Measurements from ENCODE around the gene CNN1.
A peak's percentile ranks its signal among the peaks of the same experiment; 100 is the strongest.
"Not testable (repeated sequence)": the region's sequence is repeated elsewhere in the genome, so short reads cannot be mapped to it uniquely, and the experiment has no call there.

Gene CNN1

GRCh38 chr19:11566164-11566563 lies 27.5 kb downstream of the CNN1 start:
- DNase-seq, result no peak

- DNase-seq, result no peak
Measured at GRCh38 chr19:11570039-11570462, 31.4 kb downstream of the CNN1 start.

- not testable (repeated sequence) for DNase-seq
Measured at GRCh38 chr19:11573354-11573753, 34.7 kb downstream of the CNN1 start.

GRCh38 chr19:11573763-11574162 lies 35.1 kb downstream of the CNN1 start:
- DNase-seq, result not testable (repeated sequence)

- DNase-seq, result no peak
Measured at GRCh38 chr19:11574689-11575088, 36.0 kb downstream of the CNN1 start.

GRCh38 chr19:11576227-11576626 lies 37.6 kb downstream of the CNN1 start:
- DNase-seq, result no peak

- no peak for DNase-seq
Measured at GRCh38 chr19:11577451-11578257, 39.0 kb downstream of the CNN1 start, which contains the start of gene ACP5. ACP5 (minus strand) TSS chr19:11577645; CDS start chr19:11577317, 328 bp downstream.

- DNase-seq, result peak in 1 of 2 donors; percentile 12
Measured at GRCh38 chr19:11578258-11579142, 39.8 kb downstream of the CNN1 start.

GRCh38 chr19:11580116-11580515 lies 41.5 kb downstream of the CNN1 start:
- no peak for DNase-seq

- DNase-seq, result no peak
Measured at GRCh38 chr19:11581740-11582139, 43.1 kb downstream of the CNN1 start.

- no peak for DNase-seq
Measured at GRCh38 chr19:11586331-11586730, 47.7 kb downstream of the CNN1 start.

GRCh38 chr19:11587302-11587974 lies 48.8 kb downstream of the CNN1 start:
- DNase-seq, result peak; percentile 59

- no peak for DNase-seq
Measured at GRCh38 chr19:11587975-11588631, 49.5 kb downstream of the CNN1 start.

GRCh38 chr19:11594084-11594483 lies 55.4 kb downstream of the CNN1 start:
- no peak for DNase-seq

- no peak for DNase-seq
Measured at GRCh38 chr19:11596156-11596555, 57.5 kb downstream of the CNN1 start.

- DNase-seq, result peak; percentile 96 to 97
Measured at GRCh38 chr19:11597202-11598102, 58.8 kb downstream of the CNN1 start, which contains the start of gene ZNF627. ZNF627 (plus strand) TSS chr19:11597483; CDS start chr19:11597628, 145 bp downstream.

GRCh38 chr19:11598103-11598483 lies 59.4 kb downstream of the CNN1 start:
- no peak for DNase-seq

- no peak for DNase-seq
Measured at GRCh38 chr19:11598746-11599145, 60.1 kb downstream of the CNN1 start.

GRCh38 chr19:11599704-11600103 lies 61.1 kb downstream of the CNN1 start:
- DNase-seq, result not testable (repeated sequence)

Data from hippocampal formation (tissue), 2 donors.